SKM-1 treated with dmso at 0.1 percent for 144 hours (cell line): Measurements from ENCODE around the gene RET.

ENCODE experiments used
- DNase-seq: peaks from one replicate; lab custom pipeline; 2025; ENCODE audit not compliant: unreplicated experiment; lab: John Stamatoyannopoulos, UW

RET gene

DNA sequence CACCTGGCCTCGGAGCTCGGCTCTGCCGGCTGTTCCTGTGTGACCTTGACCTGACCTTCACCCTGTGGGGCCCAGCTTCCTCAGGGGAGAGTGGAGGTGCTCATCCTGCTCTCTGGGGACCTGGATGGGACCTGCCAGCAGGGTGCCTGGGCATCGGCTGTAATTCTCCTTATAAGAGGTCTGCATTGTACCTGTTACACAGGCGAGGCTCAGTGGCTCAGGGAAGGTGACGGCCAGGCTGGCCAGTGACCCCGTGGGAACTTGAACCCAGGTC, 29.0 kb downstream of the RET start:
- DNase-seq: no peak

DNA sequence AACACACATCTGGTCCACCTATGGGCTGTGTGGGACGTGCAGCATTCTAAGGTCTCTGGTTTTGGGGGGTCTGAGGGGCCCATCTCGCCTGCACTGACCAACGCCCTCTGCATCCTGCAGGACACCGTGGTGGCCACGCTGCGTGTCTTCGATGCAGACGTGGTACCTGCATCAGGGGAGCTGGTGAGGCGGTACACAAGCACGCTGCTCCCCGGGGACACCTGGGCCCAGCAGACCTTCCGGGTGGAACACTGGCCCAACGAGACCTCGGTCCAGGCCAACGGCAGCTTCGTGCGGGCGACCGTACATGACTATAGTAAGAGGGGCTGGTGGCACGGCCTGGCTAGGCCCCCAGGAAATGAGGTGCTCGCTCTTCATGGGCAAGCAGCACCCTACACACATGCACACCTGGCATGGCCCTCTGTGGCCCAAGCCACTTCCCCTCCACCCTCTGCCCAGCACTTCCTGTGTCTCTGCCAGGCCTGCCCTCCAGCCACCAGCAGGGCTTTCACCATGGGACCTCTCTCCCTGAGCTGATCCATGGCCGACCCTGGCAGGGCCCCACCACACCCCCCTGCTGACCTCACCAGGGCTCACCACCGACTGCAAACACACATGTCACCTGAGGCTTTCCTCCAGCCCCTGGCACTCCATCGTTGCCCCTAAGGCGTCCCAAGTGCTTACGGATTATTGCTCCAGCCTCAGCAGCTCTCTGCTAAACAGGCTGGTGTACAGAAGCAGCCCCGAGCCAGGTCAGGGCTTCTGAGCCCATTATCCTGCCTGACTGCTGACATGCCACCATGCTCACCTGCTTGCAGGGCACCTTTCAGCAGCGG, 29.6 kb downstream of the RET start:
- DNase-seq: no peak

DNA sequence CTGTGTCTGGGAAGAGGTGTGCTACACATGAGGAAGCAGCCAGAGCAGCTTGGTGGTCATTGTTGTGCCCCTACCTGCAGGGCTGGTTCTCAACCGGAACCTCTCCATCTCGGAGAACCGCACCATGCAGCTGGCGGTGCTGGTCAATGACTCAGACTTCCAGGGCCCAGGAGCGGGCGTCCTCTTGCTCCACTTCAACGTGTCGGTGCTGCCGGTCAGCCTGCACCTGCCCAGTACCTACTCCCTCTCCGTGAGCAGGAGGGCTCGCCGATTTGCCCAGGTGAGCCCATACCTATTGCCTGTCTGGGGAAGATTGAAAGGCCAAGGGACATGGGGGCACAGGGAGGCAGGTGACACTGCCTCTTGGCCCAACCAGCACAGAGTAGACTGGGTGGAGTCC, 32.1 kb downstream of the RET start:
- DNase-seq: no peak

DNA sequence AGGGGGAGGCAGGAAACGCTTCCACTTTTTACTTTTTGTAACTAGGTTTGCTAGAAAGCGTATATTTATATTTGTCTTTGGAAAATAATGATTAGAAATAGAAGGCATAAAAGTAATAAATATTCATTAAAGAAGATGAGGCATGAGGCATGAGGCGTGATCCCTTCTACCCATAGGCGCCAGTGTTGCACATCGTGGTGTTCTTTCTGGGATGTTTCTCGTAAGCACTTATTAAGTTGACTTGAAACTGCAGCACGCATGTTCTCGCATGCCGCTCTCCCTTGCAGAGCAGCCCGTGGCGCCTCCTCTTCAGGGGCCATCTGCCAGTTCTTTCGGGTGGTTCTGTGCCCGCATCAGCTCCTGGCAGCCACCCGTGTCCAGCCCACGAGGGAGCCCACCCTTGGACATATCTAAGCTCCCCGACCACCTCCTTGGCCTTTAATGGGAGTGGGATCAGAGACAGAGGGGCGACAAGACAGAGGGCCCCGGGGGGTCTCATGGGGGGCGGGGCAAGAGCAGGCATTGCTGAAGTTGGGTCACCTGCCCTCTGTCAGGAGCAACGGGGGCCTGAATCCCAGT, 32.9 kb downstream of the RET start:
- DNase-seq: no peak

DNA sequence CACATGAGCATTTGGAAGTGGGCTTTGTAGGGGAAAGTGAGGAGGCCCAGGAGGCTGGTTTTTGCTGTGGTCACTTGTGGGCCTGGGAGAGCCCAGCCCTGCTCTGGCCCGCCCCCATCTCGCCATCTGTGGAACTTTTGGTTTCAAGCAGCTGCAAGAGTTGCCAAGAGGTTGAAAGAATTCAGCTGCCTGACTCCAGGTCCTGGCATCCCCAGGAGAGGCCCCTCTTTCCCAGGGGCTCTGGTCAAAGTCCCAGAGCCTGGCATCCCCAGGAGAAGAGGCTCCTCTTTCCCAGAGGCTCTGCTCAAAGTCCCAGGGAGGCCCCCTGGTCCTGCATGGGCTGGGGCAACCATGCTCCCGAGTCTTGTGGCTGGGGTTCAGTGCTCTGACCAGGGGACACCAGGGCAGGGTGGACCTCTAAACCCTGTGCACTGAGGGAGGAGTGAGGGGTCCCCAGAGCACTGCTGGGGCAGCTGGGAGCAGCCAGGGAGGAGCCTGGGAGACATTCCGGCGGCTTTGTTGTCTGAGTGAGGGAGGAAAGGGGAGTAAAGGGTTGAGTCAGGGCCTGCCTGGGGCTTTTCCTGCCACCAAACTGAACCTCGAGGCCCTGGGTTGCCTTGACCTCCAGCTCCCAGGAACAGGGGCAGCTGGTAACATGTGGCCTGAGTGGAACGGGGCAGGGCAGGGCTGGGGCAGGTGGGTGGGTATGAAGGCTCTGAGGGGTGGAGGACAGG, 33.6 kb downstream of the RET start:
- DNase-seq: no peak

DNA sequence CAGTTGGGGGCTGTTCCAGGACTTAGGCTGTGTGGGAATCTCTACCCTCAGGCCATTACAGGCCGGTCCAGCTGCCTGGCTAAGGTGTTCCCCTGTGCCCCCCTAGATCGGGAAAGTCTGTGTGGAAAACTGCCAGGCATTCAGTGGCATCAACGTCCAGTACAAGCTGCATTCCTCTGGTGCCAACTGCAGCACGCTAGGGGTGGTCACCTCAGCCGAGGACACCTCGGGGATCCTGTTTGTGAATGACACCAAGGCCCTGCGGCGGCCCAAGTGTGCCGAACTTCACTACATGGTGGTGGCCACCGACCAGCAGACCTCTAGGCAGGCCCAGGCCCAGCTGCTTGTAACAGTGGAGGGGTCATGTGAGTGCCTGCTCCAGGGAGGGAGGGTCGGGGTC, 34.2 kb downstream of the RET start:
- DNase-seq: no peak

DNA sequence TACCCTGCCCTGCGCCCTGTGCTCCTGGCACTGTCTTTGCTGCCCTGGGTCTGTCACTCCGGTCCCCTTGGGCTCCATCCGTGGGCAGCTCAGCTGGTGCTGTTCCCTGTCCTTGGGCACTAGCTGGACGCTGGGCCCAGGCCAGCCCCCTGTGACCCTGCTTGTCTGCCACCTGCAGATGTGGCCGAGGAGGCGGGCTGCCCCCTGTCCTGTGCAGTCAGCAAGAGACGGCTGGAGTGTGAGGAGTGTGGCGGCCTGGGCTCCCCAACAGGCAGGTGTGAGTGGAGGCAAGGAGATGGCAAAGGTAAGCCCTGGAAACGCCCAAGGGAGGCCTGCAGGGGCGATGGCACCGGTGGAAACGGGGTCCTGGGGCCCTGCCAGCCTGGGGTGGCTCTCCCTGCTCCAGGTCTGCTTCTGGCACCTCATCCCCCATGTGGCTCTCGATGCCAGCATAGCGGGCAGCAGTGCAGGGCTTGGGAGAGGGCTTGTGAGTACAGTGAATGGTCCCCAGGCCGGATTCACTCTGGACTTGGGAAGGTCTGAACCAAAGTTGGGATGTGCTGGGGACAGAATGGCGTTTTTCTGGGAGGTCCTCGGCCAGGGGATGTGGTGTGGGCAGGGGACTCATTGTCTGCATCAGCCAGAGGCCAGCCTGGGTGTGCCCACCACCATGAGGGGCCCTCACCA, 35.2 kb downstream of the RET start:
- DNase-seq: no peak

DNA sequence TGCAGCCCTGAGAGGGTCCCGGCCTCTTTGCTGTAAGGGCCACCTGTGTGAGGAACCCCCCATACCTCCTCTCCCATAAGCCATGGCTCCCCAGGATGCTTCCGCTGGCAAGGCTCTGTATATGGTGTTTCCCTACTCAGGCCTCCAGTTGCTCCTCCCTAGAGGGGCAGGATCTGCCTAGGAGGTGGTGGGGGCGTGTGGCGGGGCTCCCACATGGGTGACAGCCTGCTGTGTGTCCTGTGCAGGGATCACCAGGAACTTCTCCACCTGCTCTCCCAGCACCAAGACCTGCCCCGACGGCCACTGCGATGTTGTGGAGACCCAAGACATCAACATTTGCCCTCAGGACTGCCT, 35.7 kb downstream of the RET start:
- no peak for DNase-seq

DNA sequence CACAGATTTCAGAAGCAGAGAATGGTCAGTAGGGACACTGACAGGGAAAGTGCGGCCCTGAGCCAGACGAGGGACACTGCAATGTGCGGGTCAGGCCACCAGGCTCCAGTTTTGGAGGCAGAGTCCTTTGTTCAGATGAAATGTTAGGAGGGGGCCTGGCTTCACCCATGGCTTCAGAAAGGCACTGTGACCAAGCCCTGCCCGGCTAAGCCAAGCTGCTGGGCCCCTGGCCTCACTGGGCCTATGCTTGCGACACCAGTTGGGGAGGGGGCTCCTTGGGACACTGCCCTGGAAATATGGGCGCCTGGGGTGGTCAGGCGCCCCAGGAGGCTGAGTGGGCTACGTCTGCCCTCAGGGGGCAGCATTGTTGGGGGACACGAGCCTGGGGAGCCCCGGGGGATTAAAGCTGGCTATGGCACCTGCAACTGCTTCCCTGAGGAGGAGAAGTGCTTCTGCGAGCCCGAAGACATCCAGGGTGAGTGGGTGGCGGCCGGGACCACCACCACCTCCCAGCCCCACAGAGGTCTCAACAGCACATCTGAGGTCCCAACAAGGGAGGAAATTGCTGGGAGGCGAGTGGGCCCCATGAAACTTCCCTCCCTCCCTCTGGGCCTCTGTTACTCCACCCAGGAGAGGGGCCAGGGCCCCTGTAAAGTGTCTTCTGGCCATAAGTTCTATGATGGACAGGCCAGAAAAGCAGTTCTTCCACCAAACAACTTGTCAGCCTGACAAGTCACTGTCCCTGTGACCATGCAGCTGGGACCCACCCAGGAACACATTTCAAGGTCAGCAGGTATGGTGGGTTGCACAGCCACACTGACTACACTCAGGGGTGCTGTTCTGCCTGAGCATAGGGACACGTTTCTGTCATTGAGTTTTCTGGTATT, 36.6 kb downstream of the RET start:
- no peak for DNase-seq

DNA sequence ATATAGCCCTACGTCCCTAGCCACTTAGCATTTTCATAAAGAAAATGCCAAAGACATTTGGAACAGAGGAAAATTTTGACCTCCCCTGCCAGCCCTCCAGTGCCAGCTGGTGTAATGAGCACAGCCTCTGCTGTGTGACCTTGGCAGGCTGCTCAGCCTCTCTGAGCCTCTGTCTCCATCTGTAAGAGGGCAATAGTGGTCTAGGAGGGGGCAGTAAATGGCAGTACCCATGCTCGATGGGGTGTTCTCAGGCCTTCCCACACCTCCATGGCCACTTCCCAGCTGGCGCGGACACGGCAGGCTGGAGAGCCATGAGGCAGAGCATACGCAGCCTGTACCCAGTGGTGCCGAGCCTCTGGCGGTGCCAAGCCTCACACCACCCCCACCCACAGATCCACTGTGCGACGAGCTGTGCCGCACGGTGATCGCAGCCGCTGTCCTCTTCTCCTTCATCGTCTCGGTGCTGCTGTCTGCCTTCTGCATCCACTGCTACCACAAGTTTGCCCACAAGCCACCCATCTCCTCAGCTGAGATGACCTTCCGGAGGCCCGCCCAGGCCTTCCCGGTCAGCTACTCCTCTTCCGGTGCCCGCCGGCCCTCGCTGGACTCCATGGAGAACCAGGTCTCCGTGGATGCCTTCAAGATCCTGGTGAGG, 37.3 kb downstream of the RET start:
- no peak for DNase-seq

DNA sequence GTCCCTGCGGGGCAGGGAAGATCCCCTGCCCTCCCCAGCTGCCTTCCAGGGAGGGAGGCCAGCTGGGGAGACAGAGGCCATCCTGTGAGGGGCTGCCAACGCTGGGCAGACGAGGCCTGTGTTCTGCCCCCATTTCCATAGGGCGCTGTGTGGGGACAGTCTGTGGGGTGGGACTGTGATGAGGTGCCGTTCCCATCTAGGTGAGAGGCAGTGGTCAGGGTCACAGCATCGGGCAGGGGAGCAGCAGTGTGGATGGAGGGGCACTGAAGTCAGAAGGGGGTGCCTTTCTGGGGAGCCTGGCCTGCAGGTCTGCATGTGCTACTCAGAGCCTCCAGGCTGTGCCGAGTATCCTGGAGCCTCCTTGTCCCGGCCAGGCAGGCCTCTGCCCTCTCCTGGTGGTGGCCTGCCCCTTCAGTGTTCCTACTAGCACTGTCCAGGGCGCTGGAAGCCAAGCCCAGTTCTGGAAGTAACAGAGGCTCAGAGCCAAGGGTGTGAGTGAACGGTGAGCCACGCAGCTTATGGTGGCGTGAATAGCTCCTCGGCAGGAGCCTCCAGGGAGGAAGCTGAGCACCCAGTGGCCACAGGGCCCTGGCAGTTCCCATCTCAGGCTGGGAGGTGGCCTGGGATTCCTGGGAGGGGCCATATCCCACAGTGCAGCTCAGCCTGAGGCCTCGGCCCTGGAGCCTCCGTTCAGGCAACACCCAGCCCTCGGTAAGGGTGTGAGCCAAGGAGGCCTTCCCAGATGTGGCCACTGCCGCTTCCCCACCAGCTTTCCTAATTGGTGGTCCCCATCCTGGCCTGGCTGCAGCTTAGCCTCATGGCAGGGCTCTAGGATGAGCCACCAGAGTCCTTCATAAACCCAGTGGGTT, 38.1 kb downstream of the RET start:
- no peak for DNase-seq

DNA sequence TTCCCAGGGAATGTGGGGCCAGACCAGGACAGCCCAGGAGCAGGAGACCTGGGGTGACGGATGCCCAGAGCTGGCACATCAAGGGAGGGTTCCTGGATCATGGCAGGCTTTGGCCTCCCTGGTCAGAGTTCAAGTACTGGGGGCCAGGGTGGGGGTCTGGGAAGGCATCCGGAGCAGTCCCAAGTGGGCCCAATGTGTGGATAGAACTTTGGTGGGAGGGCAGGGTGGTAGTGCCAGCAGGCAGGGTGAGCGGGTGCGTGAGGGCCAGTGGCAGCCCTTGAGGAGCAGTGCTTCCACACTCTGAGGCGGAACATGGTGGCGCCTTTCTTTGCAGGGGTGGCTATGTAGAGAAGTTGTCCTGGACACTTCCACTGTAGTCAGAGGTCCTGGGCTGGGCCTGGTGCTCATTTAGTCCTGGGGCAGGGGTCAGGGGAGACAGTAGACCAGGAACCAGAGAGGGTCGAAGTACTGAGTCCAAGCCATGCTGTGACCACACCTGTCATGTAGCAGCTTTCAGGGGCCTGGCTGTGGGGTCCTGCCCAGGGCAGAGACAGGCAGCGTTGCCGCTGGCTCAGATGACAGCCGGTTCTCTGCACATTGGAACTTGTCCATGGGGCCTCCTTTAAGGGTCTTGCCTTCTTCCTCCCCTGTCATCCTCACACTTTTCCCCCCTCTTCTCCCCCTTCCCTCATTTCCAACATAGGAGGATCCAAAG, 39.2 kb downstream of the RET start:
- DNase-seq: no peak

DNA sequence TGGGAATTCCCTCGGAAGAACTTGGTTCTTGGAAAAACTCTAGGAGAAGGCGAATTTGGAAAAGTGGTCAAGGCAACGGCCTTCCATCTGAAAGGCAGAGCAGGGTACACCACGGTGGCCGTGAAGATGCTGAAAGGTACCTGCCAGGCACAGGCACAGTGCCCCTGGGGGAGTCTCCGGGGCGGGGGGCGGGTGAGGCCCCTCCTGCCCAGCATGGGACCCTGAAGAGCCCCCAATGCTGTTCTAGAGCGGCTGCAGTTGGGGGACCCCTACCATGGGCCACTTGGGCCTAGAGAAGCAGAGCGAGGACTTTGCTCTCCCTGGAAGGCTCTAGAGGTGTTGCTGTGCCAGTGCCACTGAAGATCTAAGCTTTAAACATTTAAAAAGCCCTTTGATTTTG, 39.7 kb downstream of the RET start:
- DNase-seq: no peak

DNA sequence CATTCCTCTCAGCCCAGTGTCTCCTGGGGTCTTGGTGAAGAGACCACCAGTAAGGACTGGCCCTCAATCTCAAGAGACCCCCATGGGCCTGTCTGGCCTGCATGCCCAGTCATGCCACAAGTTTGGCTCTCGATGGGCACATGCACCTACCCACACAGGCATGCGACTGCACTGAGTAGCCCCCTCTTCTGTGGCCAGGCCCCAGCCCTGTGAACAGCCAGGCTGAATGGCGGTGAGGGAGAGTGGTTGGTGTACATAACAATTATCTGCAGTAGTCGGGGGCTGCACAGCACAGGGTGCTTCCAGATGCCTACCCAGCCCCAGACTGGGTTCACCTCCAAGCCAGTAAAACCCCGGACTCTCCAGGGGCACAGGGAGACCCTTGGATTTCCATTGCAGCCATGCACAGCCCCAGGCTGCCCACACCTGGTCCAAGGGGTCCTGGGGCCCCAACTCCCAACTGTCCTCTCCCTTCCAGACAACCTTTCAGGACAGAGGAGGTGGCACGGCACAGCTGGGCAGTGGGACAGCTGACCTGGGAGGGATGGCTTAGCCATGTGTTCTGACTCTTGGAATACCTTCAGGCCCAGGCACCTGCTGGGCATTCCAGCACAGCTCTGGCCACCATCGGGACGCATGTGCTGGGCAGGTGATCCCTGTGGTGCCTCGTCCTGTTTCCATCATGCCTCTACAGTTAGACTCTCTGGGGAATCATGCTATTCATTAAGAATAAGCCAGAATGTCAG, 40.3 kb downstream of the RET start:
- no peak for DNase-seq

DNA sequence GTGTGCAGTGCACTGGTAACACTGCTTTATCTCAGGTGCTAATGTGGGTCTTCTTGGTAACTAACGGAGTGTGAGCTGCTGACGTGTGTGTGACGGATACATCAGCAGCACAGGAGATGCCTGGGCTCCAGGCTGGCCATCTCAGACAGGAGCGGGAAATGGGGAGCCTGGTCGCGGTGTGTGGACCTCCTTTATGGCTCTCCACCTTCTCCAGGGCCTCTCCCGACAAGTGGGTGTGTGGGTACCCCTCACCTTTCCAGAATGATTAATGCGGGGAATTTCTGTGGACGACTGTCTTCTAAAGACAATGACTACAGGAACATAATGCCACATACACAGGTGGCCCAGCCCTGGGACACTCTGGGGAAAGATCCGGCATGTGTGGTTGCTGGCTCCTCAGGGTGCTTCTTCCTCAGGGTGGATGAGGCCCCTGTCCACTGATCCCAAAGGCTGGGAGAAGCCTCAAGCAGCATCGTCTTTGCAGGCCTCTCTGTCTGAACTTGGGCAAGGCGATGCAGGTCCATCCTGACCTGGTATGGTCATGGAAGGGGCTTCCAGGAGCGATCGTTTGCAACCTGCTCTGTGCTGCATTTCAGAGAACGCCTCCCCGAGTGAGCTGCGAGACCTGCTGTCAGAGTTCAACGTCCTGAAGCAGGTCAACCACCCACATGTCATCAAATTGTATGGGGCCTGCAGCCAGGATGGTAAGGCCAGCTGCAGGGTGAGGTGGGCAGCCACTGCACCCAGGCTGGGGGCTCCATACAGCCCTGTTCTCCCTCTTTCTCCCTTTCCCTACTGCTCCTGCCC, 41.1 kb downstream of the RET start:
- no peak for DNase-seq

DNA sequence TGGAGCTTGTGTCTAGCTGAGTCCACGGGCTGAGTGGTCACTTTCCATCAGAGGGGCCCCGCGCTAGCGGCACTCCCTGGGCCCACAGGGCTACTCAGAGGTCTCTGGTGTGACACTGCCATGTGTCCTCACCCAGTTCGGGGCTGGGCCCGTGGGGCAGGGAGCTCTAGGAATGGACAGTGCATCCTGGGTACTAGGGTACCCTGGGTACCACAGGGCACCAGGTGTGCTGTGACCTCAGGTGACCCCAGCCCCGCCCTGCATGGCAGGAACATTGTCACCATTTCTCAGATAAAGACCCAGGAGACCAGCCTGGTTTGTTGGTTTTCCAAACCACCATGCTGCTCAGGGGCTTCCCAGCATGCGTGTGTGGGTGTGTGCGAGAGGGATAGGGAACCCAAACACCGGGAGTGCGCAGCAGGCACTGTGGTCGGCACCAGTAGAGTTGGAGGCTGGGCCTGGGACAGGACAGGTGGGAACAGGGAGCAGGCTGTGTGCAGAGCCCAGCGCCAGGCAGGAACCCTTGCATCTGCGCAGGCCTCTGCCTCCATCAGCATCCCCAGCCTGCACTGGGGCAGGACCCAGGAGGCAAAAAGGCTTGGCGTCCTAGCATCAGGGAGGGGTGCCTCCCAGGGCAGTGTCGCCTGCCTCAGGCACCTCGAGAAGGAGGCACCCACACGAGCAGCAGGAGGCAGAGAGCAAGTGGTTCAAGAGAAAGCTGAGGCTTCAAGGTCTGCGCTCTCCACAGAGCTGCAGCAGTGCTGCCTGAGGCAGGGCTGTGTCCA, 42.0 kb downstream of the RET start:
- DNase-seq: no peak
